ENCODE measurements around the gene PKN1.
"Not testable (repeated sequence)": the region's sequence is repeated elsewhere in the genome, so short reads cannot be mapped to it uniquely, and the experiment has no call there.

PKN1 gene

DNA sequence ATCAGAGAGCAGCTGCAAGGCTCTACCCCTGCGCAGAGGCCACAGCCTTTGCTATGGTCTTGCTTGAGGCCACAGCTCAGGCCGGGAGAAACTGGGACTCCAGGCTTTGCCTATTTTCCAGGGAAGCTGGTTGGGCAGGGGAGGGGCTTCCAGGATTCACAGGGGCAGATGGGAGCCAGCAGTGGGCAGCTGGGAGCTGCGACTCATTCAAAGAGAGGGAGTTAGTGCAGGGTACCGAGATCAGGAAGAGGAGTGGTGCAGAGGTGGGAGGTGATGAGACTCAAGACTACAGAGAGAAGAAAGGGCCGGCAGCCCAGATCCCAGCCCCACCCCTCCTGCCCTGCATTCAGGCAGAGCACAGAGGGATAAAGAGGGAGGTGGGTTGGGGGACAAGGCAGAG lies 39.8 kb upstream of the PKN1 start:
- TF ChIP-seq, protein P1, sequence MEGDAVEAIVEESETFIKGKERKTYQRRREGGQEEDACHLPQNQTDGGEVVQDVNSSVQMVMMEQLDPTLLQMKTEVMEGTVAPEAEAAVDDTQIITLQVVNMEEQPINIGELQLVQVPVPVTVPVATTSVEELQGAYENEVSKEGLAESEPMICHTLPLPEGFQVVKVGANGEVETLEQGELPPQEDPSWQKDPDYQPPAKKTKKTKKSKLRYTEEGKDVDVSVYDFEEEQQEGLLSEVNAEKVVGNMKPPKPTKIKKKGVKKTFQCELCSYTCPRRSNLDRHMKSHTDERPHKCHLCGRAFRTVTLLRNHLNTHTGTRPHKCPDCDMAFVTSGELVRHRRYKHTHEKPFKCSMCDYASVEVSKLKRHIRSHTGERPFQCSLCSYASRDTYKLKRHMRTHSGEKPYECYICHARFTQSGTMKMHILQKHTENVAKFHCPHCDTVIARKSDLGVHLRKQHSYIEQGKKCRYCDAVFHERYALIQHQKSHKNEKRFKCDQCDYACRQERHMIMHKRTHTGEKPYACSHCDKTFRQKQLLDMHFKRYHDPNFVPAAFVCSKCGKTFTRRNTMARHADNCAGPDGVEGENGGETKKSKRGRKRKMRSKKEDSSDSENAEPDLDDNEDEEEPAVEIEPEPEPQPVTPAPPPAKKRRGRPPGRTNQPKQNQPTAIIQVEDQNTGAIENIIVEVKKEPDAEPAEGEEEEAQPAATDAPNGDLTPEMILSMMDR (IDR thresholded peaks at IDR 0.05; ENCODE audit: control extremely low read depth, extremely low read depth, low read depth, missing control alignments) = no peak
- DNase-seq (ENCODE audit: extremely low spot score) = no peak
- ChIA-PET CTCF (interaction anchor here (1.0 to 2.6 kb wide), 2 partner anchors 13 kb away, joined by 4 to 9 read pairs; no protein-coding TSS in a partner anchor), POLR2A (interaction anchor here (0.6 to 2.2 kb wide), 2 partner anchors 10 to 25 kb away, joined by 4 to 7 read pairs; no protein-coding TSS in a partner anchor)

DNA sequence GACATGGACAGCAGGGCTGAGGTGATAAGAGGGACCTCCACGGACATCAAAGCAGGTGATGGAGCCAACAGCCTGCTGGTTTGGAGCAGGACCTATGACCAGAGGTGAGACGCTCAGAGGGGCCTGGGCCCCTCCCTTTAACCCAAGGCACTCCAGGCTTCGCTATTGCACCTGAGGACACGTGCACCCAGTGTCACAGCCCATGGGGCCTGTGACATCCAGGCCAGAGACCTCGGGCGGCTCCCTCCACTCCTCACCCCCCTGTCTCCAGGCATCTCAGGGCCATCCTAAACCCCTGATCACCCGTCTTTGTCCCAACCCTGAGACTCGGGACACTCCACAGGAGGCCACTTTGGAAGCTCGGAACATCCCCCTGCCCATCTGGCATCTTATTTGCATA lies 38.9 kb upstream of the PKN1 start:
- POLR2A ChIA-PET = interaction anchor here (2.2 kb wide), 1 partner anchor 10 kb away, joined by 7 read pairs; no protein-coding TSS in a partner anchor
- TF ChIP-seq, protein P1 (IDR thresholded peaks at IDR 0.05; ENCODE audit: control extremely low read depth, extremely low read depth, low read depth, missing control alignments) = no peak
- CTCF ChIA-PET = interaction anchor here (2.2 kb wide), 1 partner anchor 12 kb away, joined by 5 read pairs; no protein-coding TSS in a partner anchor
- no peak for DNase-seq (ENCODE audit: extremely low spot score)

- CTCF ChIA-PET = interaction anchor here (1.3 to 2.2 kb wide), 2 partner anchors 11 to 12 kb away, joined by 3 to 5 read pairs; no protein-coding TSS in a partner anchor
- no peak for DNase-seq (ENCODE audit: extremely low spot score)
- POLR2A ChIA-PET = interaction anchor here (2.2 kb wide), 1 partner anchor 8 kb away, joined by 7 read pairs; no protein-coding TSS in a partner anchor
- TF ChIP-seq, protein P1 (IDR thresholded peaks at IDR 0.05; ENCODE audit: control extremely low read depth, extremely low read depth, low read depth, missing control alignments) = no peak
Observed at GRCh38 chr19:14395262-14395661, 37.8 kb upstream of the PKN1 start.

- no peak for DNase-seq (ENCODE audit: extremely low spot score)
- TF ChIP-seq, protein P1 (IDR thresholded peaks at IDR 0.05; ENCODE audit: control extremely low read depth, extremely low read depth, low read depth, missing control alignments) = no peak
- ChIA-PET POLR2A (no interaction called here), CTCF (interaction anchor here (1.3 to 2.2 kb wide), 3 partner anchors 11 to 48 kb away, joined by 3 to 5 read pairs (median 3); no protein-coding TSS in a partner anchor)
Observed at GRCh38 chr19:14395710-14396336, 37.3 kb upstream of the PKN1 start.

- CTCF ChIA-PET = interaction anchor here (1.2 to 1.5 kb wide), 3 partner anchors 9 to 48 kb away, joined by 3 to 6 read pairs (median 3); no protein-coding TSS in a partner anchor
- POLR2A ChIA-PET; DNase-seq (ENCODE audit: extremely low spot score): not testable (repeated sequence)
Observed at GRCh38 chr19:14396730-14397129, 36.4 kb upstream of the PKN1 start.

DNA sequence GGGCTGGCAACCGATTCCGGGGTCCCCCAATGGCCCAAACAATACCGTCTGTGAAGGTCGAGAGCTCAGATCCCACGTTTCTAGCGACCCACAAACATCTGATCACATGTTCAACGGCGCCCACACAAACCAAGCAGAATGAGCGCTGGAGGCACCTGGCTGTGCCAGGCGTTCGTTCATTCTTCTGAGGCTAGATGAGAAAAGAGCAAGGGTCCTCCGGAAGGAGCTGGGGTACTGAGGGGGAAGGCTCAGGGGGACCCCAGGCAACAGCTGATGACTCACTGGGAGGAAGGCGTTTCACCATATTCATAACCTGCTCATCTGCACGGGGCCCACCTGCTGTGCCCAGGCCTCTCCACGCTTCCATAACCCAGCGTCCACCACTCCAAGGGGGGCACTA lies 35.9 kb upstream of the PKN1 start:
- POLR2A ChIA-PET; DNase-seq (ENCODE audit: extremely low spot score): not testable (repeated sequence)
- CTCF ChIA-PET = interaction anchor here (1.2 to 1.5 kb wide), 2 partner anchors 9 to 49 kb away, joined by 3 to 6 read pairs; no protein-coding TSS in a partner anchor

DNA sequence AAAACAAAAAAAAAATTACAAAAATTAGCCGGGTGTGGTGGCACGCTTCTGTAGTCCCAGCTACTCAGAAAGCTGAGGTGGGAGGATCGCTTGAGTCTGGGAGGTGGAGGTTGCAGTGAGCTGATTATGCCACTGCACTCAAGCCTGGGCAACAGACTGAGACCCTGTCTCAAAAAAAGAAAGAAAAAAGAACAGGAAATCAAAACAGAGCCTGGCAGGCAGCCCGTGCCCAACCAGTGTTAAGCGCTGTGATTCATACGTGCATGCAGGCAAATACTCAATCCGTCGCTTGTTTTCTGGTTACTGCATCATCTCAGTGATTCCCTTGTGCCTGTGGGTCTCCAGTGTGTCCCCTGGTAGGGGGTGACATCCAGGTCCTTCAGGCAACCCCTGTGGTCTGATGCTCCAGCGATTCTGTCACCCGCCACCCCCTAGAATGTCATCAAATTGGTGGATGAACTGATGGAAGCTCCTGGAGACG lies 32.1 kb upstream of the PKN1 start:
- ChIA-PET POLR2A (no interaction called here), CTCF (interaction anchor here (1.0 to 1.5 kb wide), 3 partner anchors 39 to 67 kb away, joined by 3 to 4 read pairs (median 3); no protein-coding TSS in a partner anchor)

More for the DNA sequence above, 32.1 kb upstream of the PKN1 start:
- no peak for DNase-seq (ENCODE audit: extremely low spot score)
- TF ChIP-seq, protein P1 (IDR thresholded peaks at IDR 0.05; ENCODE audit: control extremely low read depth, extremely low read depth, low read depth, missing control alignments) = no peak
